ENCODE results near the gene PRKRA. TPM values are rescaled to one million over a fixed set of nuclear protein-coding genes. Genes with fewer than 3 reads are reported as not detected.
"Not testable (repeated sequence)": the region's sequence is repeated elsewhere in the genome, so short reads cannot be mapped to it uniquely, and the experiment has no call there.

PRKRA gene
- polyA plus RNA-seq, 1 donor from 2014 or later: 91.8 TPM

DNA sequence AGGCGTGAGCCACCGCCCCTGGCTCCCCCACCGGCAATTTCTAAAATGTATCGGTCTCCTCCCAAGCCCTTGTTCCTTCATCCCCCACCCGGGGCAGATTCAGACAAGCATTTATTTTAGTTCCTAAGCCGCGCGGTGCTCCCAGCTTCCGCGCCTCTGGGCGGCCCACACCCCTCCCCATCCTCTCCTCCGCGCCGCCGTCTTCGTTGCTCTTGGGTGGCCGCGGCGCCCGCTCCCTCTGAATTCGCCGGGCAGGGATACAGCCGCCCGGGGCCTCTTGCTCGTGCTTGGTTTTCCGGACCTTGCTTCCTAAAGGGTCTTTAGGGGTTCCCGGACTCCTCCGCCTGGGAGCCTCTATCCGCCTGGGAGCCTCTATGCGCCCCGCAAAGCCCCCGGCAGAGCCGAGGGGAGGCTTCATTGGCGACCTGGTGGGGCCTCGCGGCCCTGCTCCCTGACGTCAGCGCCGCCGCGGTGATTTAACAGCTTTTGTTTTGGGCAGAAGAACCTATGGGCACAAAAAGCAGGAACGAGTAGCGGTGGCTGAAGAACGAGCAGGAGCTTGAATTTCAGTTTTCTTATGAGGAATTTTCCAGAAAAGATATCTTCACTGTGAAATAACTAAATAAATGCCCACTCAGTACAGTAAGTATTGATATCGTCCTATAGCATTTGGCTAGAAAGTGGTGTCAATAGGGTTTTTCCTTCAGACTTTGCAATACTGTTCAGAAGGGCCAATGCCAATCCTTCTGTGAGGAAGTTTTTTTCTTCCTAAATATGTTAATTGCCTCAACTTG is 37.3 kb downstream of the PRKRA start:
- H4K20me1 ChIP-seq (ENCODE audit: insufficient read depth): no peaks in the 10 kb centered on the region
- peak overlapping the region; percentile 75 for H3K4me2 ChIP-seq (ENCODE audit: low read length)
- TF ChIP-seq SMC3 (conservative IDR thresholded peaks at IDR 0.05; ENCODE audit: poor library complexity) (peak; percentile 22), POLR2AphosphoS5 (IDR thresholded peaks at IDR 0.05) (peak; percentile 40), EP300 (conservative IDR thresholded peaks at IDR 0.05; ENCODE audit: poor library complexity, severe bottlenecking) (peak; percentile 28), TAF1 (IDR thresholded peaks at IDR 0.05; ENCODE audit: low read depth) (no peak), EZH2 (IDR thresholded peaks at IDR 0.05; ENCODE audit: borderline replicate concordance, insufficient read depth, low read length, poor library complexity, severe bottlenecking) (no peak), MXI1 (conservative IDR thresholded peaks at IDR 0.05; ENCODE audit: poor library complexity, severe bottlenecking) (peak; percentile 40), RAD21 (conservative IDR thresholded peaks at IDR 0.05) (no peak)
- TF ChIP-seq, protein P1, sequence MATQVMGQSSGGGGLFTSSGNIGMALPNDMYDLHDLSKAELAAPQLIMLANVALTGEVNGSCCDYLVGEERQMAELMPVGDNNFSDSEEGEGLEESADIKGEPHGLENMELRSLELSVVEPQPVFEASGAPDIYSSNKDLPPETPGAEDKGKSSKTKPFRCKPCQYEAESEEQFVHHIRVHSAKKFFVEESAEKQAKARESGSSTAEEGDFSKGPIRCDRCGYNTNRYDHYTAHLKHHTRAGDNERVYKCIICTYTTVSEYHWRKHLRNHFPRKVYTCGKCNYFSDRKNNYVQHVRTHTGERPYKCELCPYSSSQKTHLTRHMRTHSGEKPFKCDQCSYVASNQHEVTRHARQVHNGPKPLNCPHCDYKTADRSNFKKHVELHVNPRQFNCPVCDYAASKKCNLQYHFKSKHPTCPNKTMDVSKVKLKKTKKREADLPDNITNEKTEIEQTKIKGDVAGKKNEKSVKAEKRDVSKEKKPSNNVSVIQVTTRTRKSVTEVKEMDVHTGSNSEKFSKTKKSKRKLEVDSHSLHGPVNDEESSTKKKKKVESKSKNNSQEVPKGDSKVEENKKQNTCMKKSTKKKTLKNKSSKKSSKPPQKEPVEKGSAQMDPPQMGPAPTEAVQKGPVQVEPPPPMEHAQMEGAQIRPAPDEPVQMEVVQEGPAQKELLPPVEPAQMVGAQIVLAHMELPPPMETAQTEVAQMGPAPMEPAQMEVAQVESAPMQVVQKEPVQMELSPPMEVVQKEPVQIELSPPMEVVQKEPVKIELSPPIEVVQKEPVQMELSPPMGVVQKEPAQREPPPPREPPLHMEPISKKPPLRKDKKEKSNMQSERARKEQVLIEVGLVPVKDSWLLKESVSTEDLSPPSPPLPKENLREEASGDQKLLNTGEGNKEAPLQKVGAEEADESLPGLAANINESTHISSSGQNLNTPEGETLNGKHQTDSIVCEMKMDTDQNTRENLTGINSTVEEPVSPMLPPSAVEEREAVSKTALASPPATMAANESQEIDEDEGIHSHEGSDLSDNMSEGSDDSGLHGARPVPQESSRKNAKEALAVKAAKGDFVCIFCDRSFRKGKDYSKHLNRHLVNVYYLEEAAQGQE (IDR thresholded peaks at IDR 0.05; ENCODE audit: borderline replicate concordance): peak; percentile 35
- TF ChIP-seq, protein P2, sequence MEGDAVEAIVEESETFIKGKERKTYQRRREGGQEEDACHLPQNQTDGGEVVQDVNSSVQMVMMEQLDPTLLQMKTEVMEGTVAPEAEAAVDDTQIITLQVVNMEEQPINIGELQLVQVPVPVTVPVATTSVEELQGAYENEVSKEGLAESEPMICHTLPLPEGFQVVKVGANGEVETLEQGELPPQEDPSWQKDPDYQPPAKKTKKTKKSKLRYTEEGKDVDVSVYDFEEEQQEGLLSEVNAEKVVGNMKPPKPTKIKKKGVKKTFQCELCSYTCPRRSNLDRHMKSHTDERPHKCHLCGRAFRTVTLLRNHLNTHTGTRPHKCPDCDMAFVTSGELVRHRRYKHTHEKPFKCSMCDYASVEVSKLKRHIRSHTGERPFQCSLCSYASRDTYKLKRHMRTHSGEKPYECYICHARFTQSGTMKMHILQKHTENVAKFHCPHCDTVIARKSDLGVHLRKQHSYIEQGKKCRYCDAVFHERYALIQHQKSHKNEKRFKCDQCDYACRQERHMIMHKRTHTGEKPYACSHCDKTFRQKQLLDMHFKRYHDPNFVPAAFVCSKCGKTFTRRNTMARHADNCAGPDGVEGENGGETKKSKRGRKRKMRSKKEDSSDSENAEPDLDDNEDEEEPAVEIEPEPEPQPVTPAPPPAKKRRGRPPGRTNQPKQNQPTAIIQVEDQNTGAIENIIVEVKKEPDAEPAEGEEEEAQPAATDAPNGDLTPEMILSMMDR (IDR thresholded peaks at IDR 0.05; ENCODE audit: poor library complexity, severe bottlenecking): no peak
- no peaks in the 10 kb centered on the region for H3K79me2 ChIP-seq (replicated peaks; ENCODE audit: insufficient read depth, low read length)
- peak overlapping the region; percentile 51 for H3K27ac ChIP-seq (ENCODE audit: low read length)
- no peaks in the 10 kb centered on the region for H3K27me3 ChIP-seq (ENCODE audit: insufficient read depth, low read depth, low read length)
- peak overlapping the region; percentile 66 for H2AFZ ChIP-seq (ENCODE audit: low read depth, low read length)
- peak overlapping the region; percentile 67 for H3K4me3 ChIP-seq (ENCODE audit: low read length)
- no peaks in the 10 kb centered on the region for H3K9me3 ChIP-seq (ENCODE audit: low read length)
- H3K9me2 ChIP-seq (ENCODE audit: insufficient read depth, low read length): no peaks in the 10 kb centered on the region
- no peaks in the 10 kb centered on the region for H3F3A ChIP-seq (ENCODE audit: insufficient read depth, low read length, poor library complexity, severe bottlenecking)
- H3K36me3 ChIP-seq (ENCODE audit: insufficient read depth, low read length): no peaks in the 10 kb centered on the region
- H3K9ac ChIP-seq (ENCODE audit: low read length): peak overlapping the region; percentile 72

DNA sequence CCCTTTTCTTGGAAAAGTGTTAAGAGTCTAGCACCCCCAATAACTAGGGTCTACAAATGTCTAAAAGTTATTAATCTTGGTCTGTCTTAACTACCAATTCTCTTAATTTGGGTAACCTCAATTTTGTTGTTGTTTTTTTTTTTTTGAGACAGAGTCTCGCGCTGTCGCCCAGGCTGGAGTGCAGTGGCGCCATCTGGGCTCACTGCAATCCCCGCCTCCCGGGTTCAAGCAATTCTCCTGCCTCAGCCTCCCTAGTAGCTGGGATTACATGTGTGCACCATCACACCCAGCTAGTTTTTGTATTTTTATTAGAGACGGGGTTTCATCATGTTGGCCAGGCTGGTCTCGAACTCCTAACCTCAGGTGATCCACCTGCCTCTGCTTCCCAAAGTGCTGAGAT is 38.5 kb downstream of the PRKRA start:
- not testable (repeated sequence) for H3K79me2 ChIP-seq (replicated peaks; ENCODE audit: insufficient read depth, low read length); H3K4me3 ChIP-seq (ENCODE audit: low read length); H3K4me2 ChIP-seq (ENCODE audit: low read length); H3K27ac ChIP-seq (ENCODE audit: low read length); H4K20me1 ChIP-seq (ENCODE audit: insufficient read depth); H3K9ac ChIP-seq (ENCODE audit: low read length); H3K9me2 ChIP-seq (ENCODE audit: insufficient read depth, low read length); H2AFZ ChIP-seq (ENCODE audit: low read depth, low read length); H3K36me3 ChIP-seq (ENCODE audit: insufficient read depth, low read length); H3F3A ChIP-seq (ENCODE audit: insufficient read depth, low read length, poor library complexity, severe bottlenecking); H3K9me3 ChIP-seq (ENCODE audit: low read length); H3K27me3 ChIP-seq (ENCODE audit: insufficient read depth, low read depth, low read length)
